Spleen (tissue), 7 donors: ENCODE results near the gene ZMIZ1.

Source experiments
- POLR2A ChIP-seq, 3 donors: fragments of 450-650 bp; IDR thresholded peaks; one replicate each; pipeline ENCODE4 v1.5.1; 2017; ENCODE audit warnings: antibody characterized with exemption in 3 of 3, mild to moderate bottlenecking in 1 of 3
- POLR2AphosphoS5 ChIP-seq, 3 donors: sonication (generic); formaldehyde crosslinking; IDR thresholded peaks; one replicate each; pipeline ENCODE4 v1.5.1; 2017; ENCODE audit warnings: antibody characterized with exemption in 3 of 3
- TF ChIP-seq, protein P1 (sequence below), 11 experiments: fragments of 200-600 bp in 7 of 11; fragments of 450-650 bp in 4 of 11; sonication (generic) in 4 of 11; IDR thresholded peaks in 8 of 11; conservative IDR thresholded peaks in 3 of 11; 1 replicate in 7 of 11; 2 replicates in 4 of 11; pipeline versions ENCODE4 v1.4.0 to v1.8.0; 2016 to 2021; ENCODE audit warnings: antibody characterized with exemption in 11 of 11, inconsistent platforms in 4 of 11, mild to moderate bottlenecking in 1 of 11
- donor health status: DM: no; HTN: no; CAD: no; lungs with moderate emphysema.
- donor health status: DM: no; HTN: no; CAD: no.
- donor health status: DM: no; HTN: no; CAD: no.

DNA sequence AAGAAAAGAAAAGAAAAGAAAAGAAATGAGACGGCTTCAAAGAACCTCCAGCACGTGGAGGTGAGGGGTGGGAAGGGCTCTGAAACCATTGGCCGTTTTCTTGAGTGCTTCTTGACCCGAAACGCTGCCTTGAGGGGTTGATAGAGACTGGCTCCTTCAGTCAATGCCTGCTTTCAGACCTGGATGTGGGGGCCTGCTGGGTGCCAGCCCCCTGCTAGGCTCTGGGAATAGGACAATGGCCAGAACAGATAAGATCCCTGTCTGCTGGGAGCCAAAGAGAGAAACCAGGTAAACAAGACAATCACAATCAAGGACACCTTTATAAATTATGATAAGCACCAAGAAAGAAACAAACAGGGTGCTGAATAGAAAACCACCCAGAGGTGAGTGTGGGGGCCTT is 27.7 kb downstream of the ZMIZ1 start:
- TF ChIP-seq, protein P1, sequence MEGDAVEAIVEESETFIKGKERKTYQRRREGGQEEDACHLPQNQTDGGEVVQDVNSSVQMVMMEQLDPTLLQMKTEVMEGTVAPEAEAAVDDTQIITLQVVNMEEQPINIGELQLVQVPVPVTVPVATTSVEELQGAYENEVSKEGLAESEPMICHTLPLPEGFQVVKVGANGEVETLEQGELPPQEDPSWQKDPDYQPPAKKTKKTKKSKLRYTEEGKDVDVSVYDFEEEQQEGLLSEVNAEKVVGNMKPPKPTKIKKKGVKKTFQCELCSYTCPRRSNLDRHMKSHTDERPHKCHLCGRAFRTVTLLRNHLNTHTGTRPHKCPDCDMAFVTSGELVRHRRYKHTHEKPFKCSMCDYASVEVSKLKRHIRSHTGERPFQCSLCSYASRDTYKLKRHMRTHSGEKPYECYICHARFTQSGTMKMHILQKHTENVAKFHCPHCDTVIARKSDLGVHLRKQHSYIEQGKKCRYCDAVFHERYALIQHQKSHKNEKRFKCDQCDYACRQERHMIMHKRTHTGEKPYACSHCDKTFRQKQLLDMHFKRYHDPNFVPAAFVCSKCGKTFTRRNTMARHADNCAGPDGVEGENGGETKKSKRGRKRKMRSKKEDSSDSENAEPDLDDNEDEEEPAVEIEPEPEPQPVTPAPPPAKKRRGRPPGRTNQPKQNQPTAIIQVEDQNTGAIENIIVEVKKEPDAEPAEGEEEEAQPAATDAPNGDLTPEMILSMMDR (IDR thresholded peaks at IDR 0.05 in 8 of 11, conservative IDR thresholded peaks at IDR 0.05 in 3 of 11): no peak
- TF ChIP-seq POLR2AphosphoS5 (IDR thresholded peaks at IDR 0.05) (no peak), POLR2A (IDR thresholded peaks at IDR 0.05) (no peak)
